Dedifferentiated amniotic fluid mesenchymal stem cell (primary cell): ENCODE results near the gene TUG1.

ENCODE experiments used
- DNase-seq: peaks from one replicate; pipeline ENCODE4 v3.0.0-alpha.2; 2016; ENCODE audit errors: extremely low spot score

TUG1 gene

DNA sequence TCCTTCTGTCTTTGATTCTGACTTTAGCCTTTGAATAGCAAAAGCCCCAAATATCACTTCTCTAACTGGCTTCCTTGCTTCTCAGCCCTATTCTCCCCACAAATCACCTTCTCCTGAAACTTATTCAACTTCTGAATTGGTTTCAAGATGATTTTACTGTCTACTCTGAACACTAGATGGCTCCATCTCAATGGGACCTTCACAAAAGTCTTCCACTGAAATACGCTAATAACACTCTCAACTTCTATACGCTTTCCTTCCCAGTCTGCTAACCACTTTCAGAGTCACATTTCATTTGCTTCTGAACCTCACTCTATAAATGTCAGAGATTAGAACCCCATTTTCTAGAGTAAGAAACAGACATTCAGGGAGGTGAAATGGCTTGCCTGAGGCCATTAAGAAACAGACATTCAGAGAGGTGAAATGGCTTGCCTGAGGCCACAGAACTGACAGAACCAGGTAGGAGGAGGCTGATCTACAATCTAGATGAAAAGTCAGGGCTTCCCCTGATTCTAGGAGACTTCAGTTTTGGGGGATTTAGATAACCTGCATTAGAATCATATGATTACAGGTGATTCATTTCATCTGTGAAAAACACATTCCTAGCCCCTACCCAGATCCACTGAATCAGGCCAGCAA lies 21.1 kb upstream of the TUG1 start:
- peak; percentile 65 for DNase-seq

DNA sequence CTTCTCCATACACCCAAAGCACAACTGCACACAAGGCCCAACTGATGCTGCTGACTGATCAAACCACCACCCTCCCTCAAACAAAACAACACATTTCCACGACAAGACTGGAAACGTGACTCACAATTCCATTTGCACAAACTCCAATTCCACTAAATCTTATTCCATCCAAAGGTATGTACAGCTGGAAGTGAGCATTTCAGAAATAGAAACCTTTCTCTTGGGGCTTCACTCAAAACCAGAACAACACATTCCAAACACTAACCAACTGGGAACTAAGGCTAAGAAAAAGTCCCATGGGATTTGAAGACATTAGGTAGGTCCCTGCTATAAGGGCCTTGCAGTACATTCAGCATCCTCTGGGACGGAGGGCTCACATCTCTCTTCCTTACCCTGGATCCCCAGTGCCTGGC lies 20.1 kb upstream of the TUG1 start:
- DNase-seq: no peak

DNA sequence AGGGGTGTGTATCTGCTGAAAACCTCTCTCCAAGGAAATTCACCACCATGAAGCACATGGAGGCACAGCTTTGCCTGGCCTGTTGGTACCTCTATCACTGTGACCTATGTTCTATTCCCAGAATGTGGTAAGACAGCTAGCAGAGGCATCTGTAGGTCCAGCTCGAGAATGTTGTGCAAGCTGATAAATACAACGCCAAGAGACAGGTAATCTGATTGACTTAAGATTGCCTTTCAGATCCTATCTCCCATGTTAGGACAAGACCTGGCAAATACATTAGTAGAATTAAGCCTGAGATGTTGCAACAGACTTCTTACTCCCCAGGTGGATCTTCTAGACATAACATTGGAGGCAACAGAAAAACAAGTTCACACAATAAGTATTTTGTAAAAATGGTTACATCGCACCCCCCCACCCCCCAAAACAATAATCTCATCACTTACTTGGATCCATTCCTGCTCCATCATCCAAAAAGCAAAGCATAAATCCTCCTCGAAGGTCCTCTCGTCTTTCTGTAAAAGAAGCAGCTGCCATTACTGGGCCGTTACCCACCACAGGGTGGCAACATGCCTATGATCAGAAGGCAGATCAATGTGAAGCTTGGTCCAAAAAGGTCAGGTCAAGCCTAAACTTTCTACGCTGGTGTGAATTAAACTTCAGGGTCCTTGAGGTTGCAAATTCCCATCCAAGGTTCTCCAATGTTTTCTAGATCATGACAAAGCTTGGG lies 19.0 kb upstream of the TUG1 start:
- no peak for DNase-seq

DNA sequence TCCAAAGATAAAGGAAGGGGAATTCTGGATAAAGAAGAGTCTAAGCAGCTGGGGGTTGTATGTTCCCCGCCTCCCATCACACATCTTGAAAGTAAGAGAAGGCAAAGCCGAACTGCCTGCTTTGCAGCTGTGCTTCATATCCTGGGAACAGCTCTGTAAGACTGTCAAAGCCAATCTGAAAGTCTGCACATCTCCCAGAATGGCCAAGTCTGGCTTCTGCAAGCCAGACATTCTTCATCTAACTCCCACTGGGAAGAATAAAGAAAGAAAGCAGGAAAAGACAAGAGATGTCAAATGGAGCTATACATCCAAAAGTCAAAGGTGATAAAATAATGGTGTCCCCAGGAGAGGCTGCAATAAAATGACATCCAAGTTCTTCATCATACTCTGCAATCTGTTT lies 15.9 kb upstream of the TUG1 start:
- DNase-seq: no peak

DNA sequence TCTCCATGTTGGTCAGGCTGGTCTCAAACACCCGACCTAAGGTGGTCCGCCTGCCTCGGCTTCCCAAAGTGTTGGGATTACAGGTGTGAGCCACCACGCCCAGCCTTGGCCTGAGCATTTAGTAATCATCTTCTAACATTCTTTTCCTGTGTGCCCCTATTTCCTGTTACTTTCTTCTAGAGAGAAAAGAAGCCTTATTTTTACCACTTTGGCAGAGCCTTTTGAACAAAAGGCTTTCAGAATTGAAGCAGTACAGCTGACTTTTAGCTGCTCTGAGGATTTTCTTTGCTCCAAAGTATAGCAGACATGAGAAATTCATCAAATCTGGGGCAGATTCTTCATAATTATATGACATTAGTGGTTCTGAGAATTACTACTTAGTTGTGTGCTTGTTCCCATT lies 13.9 kb upstream of the TUG1 start:
- DNase-seq: no peak

DNA sequence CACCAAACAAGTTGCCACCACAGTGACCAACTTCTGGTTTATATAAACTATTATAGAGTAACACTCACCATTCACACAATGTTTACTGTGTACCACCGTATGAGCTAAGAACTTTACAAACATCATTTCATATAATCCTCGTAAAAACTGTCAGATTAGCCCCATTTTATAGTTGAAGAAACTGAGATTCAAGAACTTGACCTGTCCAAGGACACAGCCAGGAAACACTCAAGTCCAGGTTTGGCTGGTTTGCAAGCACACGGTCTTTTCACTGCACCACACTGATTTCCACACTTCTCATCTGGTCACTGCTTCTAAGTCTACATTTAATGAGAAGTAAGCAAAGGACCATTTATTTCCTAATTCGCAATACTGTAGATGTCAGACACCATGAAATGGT lies 4.2 kb upstream of the TUG1 start:
- no peak for DNase-seq

DNA sequence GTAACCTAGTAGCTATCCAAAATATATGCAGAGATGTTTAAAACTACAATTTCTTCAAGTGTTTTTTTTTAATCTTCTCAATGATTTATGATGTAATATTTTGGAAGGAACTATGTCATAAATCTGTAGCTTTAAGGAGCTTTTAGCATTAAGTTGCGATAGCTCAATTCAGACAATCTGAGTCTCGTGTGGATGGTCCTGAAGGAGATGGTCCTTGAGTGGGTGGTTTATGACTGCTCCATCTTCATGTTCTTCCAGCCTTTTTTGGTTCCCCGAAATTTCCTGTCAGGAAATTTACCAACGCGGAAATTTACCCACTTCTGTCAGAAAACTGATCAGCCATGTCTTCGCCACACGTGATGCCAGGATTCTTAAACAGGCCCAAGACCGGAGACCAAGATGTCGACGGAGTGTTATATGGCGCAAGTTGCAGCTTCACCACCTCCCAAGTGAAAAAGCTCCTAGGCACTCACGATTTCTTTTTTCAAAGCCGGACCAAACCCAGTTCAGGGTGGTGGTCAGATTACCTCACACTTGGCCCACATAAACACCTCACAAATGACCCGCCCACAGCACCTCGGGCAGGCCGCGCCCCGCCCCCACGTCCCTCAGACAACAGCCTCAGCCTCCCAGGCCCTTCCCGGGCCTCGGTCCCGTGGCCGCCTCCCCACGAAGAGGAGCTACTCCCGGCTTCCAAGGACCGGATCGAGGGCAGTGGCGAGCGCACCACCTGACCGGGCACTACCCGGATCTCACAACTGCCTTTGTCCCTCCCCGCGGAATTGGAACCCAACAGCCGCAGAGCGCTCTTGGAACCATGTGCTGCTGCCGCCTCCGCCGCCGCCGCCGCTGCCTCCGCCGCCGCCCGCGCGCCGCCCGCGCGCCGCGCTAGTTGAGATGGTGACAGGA lies 796 bp upstream of the TUG1 start, which contains the start of gene MORC2:
TSS of gene MORC2 (minus strand) at position 760 of the 909 bp plus-strand sequence. CDS start 885 bp downstream, outside the sequence.
- DNase-seq: peak; percentile 18

DNA sequence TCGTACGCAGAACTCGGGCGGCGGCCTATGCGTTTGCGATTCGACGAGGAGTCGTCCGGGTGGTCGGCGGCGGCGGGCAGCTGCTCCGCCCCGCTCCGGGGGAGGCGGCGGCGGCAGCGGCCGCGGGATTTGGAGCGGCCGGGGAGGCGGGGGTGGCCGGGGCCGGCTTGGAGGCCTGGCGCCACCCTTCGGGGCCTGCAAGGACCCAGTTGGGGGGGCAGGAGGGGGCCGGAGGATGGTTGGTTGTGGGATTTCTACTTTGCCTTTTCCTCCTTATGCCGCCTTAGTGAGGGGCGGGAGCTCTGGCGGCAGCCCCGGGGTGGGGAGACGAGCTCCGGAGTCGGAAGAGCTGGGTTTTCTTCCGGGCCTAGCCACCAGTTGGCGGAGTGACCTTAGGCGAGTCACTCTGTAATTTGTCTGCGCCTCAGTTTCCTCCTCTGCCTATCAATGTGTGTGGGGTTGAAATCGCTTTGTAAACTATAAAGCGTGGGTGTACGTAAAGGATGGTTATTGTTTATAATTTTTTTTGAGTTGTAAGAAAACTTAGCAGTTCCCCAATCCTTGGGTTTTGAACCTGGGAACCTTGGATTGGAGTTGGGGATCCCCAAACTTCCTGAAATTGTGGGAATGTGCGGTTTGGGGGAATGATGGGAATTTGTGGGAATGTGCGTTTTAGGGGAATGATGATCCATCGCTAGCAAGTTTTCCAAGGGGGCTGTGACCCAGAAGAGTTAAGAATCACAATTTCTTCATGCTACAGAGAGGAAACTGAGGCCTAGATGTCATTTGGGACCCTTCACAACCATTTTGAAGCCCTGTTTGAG lies 679 bp downstream of the TUG1 start:
- no peak for DNase-seq

DNA sequence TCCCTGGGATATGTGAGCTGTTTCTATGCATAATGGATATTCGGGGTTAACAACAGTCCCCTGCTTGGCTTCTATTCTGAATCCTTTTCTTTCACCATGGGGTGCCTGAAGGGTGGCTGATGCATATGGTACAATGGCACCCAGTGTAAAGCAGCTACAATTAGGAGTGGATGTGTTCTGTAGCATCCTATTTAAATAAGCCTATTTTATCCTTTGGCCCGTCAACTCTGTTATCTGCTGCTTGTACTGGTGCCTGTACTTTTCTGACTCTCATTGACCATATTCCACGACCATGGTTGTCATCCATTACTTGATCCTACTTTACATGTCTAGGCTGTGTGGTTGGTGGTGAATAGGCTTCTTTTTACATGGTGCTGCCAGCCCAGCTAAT lies 1.3 kb downstream of the TUG1 start:
- no peak for DNase-seq

DNA sequence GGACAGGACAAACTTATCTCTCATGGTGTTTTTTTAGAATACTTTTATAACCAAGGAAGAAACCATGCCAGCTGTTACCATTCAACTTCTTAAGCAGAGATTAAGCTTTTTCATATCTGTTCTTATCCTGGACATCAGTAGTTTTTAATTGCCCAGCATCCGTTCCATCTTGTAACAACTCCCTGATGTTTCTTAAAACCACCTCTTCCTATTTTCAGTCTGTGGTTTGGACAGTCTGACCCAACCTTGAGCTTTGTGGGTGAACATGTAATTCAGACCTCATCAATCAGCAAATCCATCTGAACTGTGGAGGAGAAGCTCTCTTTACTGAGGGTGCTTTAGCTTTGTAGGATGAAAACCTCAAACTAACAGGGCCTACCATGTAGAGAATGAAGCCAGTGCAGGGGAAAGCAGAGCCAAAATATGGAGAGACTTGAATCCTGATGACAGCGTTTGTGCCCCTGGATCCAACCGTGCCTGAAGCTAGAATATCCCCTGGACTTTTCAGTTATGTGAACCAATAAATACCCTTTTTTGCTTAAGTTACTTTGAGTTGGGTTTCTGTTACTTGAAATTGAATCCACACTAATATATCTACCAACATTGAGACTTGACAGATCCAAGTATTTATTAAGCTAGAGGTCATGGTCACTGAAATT lies 9.4 kb downstream of the TUG1 start:
- DNase-seq: no peak

DNA sequence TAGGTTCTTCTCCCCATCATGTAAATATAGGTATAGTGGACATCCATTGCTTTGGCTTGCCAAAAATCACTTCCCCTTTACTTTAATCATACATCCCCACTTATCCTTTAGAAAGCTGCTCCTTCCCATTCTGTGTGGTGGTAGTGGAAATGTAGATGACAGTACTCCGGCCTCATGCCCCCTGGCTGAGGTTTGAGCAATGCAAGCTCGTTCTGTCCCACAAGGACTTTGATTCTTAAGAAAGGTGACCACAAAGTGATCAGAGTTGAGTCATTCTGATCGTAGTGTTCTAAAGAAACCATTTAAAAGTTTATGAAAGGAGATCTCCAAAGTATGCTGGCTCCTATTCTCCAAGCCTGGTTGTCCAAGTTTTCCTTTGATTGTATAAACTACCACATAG lies 10.9 kb downstream of the TUG1 start:
- DNase-seq: no peak

DNA sequence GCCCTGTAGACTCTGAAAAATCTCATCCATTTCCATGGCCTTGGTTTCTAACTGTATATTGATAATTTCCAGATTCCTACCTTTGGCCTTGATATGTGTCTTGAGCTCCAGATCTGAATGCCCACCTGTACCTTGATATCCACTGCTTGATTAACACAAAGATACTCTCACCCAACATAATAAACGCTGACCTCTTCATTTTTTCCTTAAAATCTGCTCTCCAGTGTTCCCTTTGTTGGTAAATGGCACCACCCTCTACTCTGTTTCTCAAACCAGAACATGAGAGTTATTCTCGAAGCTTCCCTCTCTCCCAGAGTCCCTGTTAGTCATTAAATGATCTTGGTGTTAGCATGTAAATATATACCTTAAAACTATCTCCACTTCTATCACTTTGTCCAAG lies 13.4 kb downstream of the TUG1 start:
- no peak for DNase-seq

DNA sequence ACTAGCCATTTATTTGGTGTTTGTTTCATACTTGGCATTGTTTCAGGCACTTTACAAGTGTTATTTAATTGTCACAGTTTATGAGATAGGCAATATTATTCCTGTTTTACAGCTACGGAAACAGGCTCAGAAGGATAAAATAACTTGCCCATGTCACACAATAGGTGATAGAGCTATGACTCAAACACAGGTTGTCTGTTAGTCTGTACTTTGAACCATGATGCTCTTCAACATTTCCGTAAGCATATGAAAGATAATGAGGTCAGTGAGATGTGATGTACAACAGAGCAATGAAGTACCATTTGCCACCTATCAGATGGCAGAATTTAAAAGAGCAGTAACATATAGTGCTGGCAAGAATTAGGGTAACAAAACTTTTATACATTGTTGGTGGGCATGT lies 15.3 kb downstream of the TUG1 start:
- no peak for DNase-seq

DNA sequence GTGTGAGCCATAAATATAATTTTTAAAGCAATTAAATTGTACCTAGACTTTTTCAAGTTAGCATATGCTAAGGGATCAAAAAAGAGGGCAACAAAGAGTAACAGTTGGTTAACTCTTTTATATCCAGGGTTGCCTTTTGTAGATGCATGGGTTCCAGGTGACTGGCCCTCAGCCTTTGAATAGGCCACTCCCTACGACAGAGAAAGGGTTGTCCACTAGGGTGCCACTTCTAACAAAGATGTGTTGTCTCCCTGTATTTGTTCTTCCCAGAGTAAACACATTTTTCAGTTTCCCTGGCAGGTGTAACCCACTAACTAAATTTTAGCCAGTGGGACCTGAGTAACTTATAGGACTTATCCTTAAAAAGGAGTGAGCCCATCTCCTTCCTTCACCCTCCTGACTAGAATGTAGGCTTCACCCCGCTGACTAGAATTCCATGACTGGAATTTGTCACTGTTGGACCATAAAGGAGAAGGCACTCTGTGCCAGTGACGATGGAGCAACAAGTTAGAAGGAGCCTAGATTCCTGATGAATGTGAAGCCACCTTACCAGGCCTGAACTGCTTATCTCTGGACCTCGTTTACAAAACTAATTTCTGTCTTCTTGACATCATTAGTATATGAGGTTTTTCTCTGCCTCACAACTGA lies 16.6 kb downstream of the TUG1 start:
- no peak for DNase-seq

DNA sequence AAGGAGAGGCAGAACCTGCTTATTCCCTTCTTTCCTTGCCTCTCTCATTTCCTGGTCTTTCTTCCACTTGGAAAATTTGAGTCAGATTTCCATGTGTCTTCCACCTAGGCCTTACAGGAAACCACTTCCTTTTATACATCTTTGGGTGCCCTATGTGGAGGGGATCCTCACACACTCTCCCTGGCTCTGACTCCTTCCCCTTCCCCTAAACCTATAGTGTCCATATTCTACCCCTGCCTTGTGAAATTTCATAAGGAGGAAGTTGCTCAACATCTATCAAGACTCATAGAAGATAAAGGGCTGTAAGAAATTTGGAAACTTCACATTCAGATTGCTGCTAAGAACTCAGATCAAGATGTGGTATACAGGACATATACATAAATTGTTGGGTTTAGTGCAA lies 20.4 kb downstream of the TUG1 start:
- no peak for DNase-seq

DNA sequence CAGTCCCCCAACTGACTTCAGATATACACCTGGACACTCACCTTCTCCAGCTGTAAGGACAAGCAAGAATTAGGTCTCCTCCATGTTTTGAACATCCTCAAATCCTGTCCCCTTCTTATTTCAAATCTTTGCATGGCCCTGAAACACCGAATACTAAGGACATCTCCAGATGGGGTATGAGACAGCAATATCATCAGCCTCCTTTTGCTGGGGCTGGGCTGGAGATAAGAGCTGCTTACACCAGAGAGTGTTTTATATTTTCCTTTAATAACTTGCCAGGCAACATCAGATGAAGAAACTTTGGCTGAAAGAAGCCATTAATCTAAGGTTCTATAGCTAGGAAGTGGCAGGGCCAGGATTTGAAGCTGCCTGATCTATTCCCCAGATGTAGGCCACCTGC lies 21.6 kb downstream of the TUG1 start:
- DNase-seq: no peak

DNA sequence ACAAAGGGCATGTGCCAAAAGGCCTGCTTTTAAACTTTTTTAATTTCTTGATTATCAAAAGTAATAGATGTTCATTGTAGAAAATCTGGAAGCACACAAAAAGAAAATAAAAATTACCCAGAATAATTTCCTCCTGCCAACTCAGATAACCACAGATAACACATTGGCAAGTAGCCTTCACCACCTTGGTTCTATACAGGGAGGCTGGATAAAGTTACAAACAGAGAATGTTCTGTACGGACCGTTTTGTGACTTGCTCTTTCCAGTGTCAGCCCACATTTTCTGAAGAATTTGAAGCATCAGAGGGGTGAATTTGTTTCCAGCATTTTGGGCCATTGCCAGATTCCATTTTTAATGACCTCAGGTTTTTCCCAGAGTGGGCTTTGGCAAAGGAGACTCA lies 23.5 kb downstream of the TUG1 start:
- DNase-seq: no peak

DNA sequence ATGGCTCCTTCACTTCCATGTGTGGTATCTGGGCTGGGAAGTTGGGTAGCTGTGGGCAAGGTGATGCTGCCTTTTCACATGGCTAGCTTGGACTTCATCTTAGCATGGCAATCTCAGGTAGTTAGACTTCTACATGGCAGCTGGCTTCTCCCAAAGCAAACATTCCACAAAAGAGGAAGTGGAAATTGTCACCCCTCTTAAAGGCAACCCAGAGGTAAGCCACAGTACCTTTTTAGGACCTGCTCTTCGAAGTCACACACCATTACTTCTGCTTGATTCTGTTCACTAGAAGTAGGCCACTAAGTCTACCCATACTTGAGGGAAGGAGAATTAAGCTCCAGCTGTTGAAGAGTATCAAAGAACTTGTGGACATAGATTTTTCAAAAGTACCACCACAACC lies 25.9 kb downstream of the TUG1 start:
- no peak for DNase-seq

DNA sequence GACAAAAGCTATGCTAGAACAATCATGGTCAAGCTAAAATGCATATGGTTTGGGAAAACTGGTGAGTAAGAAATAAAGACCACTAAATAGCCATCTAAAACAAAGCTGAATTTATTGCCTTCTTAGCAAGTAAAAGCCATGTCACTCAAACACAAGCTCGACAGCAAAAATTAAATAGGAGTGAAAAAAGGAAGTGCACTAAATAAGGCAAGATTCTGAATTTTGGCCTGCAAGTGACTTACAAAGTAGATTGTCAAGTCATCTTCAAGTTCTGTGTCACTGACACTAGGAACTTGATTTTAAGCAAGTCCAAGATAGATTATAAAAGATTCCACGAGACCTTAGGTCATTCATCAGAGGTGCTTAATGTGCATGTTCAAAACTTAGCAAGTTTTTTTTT lies 27.4 kb downstream of the TUG1 start:
- DNase-seq: no peak

DNA sequence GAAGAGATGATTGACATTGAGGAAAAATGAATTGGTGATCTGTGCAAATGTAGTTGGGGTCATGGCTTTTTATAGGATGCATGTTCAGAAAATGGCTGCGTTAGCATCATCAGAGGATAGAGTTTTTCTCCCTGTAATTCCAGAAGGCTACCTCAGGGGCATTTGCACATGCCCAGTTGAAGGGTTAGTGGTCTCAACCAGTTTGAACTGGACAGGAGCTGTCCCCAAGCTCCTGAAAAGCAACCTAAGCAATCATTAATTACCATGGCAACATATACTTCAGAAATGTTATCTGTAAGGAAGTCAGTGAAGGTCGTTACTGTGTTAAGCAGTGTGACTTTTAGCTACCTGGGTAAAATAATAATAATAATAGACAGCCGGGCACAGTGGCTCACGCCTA lies 29.3 kb downstream of the TUG1 start:
- no peak for DNase-seq
